GM21786 (cell line): ENCODE results near the gene HNRNPM.

Experiments
- ATAC-seq: cut with Tn5 transposase; IDR thresholded peaks from one replicate; pipeline ENCODE4 v1.9.1; 2021; ENCODE audit not compliant: unreplicated experiment

The HNRNPM gene

DNA sequence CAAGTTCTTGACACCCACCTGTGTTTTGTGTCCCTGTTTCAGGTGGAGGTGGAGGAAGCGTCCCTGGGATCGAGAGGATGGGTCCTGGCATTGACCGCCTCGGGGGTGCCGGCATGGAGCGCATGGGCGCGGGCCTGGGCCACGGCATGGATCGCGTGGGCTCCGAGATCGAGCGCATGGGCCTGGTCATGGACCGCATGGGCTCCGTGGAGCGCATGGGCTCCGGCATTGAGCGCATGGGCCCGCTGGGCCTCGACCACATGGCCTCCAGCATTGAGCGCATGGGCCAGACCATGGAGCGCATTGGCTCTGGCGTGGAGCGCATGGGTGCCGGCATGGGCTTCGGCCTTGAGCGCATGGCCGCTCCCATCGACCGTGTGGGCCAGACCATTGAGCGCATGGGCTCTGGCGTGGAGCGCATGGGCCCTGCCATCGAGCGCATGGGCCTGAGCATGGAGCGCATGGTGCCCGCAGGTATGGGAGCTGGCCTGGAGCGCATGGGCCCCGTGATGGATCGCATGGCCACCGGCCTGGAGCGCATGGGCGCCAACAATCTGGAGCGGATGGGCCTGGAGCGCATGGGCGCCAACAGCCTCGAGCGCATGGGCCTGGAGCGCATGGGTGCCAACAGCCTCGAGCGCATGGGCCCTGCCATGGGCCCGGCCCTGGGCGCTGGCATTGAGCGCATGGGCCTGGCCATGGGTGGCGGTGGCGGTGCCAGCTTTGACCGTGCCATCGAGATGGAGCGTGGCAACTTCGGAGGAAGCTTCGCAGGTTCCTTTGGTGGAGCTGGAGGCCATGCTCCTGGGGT, 41.0 kb downstream of the HNRNPM start:
- ATAC-seq: no peak

GRCh38 chr19:8486661-8487136, 41.9 kb downstream of the HNRNPM start:
- ATAC-seq: no peak

DNA sequence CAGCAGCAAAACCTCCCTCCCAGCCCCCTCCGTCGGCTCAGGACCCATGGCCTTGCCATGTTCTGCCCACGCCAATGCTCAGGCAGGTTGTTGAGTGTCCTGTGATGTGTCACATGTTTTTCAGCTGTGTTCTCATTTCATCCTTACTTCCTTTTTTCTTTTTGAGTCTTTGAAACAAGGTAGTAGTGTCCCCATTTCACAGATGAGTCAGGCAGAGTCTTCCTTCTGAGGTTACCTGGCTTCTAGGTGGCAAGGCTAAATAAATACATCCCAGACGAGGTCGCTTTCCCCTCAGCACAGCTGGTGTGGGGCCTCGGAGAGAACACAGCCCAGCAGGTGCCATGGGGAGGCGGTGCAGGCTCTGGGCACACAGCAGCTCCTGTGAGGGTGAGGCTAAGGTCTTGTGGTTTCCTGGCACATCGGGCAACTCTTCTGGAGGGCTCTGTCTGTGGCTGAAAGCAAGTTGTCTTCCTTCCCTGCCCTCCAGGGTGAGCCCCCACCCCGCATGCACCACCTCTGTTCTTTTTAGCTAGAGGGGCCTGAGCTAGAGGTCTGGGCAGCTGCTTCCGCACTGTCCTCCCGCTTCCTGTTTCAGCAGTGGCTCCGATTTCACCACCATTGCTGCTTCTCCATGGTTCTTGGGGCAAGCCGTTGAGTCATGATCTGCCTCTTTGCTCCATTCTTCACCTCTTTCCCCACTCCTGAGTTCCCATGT, 42.5 kb downstream of the HNRNPM start:
- ATAC-seq: no peak

GRCh38 chr19:8488365-8488764, 43.6 kb downstream of the HNRNPM start:
- no peak for ATAC-seq

DNA sequence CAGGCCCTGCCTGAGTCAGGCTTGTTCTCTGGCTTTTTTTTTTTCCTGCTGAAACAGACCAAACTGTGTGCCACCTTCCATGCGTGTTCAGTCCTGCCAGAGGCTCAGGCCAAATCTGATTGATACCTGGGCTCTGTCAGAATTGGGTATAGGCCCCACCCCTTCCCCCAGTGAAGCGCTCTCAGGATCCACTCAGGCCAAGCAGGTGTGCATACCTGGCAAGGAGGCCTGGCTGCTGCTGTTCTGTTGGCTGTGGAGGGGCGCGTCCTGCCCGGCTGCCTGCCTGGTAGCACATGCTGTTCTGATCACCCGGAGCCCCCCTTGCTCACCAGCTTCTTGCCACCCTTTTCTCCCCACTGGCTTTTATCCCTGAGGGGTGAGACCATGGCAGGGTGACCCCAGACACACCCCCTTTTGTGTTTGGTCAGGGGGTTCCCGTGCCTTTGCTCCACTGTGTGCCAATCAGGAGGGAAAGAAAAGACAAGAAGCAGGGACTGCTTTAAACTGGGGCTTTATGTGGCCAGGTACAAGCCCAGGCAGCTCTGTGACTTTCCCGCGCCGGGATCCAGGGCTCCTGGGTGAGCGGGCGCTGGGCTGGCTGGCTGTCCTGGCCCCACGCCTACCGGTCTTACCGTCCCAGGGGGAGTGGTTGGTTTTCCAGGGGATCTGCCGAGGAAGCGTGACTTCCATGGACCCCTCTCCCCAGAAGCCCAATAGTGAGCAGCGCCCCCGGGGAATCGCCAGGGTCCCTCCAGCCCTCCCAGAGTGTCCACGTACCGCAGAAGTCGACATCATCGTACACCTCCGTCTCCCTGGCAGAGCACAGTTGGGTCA, 45.0 kb downstream of the HNRNPM start:
- ATAC-seq: no peak

- ATAC-seq: no peak
These were observed 45.6 kb downstream of the HNRNPM start for GRCh38 chr19:8490395-8490760.

- no peak for ATAC-seq
These were observed 46.1 kb downstream of the HNRNPM start for GRCh38 chr19:8490873-8491272.

GRCh38 chr19:8491574-8491973, 46.8 kb downstream of the HNRNPM start:
- no peak for ATAC-seq

- ATAC-seq: no peak
These were observed 49.4 kb downstream of the HNRNPM start for GRCh38 chr19:8494158-8494557.

- ATAC-seq: no peak
These were observed 53.5 kb downstream of the HNRNPM start for GRCh38 chr19:8498295-8498694.

- no peak for ATAC-seq
These were observed 54.5 kb downstream of the HNRNPM start for GRCh38 chr19:8499048-8499833.

DNA sequence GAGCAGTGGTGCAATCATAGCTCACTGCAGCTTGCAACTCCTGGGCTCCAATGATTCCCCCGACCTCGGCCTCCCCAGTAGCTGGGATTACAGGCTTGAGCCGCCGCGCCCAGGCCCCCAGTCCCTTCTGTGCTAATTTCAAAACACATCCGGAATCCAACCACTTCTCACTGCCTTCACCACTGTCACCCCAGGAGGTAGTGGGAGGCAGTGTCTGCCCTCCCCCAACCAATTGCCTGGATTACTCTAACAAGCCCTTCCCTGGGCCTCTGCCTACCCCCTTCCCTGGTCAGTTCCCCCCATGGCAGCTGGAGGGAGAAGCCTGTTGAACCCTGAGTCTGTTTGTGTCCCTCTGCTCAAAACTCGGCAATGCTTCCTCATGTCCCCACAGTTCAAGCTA, 55.4 kb downstream of the HNRNPM start:
- ATAC-seq: no peak

GRCh38 chr19:8501516-8501915, 56.7 kb downstream of the HNRNPM start:
- ATAC-seq: no peak

DNA sequence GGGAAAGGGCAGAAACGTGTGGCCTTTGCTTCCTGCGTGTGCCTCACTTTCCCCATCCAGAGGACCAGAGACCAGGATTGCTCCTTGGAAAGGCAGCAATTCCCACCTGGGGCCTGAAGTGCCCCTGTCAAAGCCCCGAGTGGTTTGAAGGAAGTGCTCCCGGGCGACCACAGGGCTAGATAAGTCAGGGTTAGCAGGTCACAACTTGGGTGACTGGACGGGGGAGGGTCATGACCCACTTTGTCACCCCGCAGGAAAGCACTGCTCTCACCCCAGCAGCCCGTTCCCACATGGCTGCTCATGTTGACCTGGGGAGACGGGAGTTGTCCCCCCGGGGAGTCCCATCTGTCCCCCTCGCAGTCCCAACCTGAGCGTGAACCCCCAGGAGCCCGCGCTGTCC, 57.2 kb downstream of the HNRNPM start:
- no peak for ATAC-seq

DNA sequence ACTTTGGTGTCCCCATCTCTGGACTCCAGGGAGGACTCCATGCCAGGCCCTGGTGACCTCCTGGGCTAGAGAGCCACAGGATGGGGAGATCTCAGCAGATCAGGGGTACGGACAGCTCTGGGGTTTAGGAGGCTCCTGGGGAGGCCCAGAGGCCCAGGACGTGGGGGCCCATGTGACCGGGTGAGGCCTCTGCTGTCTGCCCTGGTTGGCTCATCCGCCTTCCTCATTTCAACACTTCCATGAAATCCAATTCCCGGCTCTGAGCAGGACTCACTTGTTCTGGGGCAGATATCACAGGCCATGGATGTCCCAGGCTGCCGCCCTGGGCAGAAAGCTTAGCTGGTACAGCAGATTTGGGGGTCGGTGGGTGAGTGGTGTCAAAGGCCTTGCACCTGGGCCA, 58.7 kb downstream of the HNRNPM start:
- no peak for ATAC-seq

DNA sequence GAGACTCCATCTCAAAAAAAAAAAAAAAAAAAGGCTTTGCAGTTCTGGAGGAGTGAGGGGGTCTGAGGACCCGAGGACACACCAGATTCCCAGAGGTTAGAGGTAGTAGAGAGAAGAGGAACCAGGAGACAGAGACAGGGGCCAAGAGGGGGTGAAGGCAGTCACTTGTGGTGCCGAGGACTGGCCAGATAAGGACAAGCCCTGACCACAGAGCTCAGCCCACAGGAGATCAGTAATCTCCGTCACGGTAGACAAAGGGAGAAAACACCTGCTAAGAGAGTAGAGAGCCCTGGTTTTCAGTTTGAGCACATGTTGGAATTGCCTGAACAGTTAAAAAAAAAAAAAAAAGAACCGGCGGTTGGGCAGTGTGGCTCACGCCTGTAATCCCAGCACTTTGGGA, 59.4 kb downstream of the HNRNPM start:
- no peak for ATAC-seq

DNA sequence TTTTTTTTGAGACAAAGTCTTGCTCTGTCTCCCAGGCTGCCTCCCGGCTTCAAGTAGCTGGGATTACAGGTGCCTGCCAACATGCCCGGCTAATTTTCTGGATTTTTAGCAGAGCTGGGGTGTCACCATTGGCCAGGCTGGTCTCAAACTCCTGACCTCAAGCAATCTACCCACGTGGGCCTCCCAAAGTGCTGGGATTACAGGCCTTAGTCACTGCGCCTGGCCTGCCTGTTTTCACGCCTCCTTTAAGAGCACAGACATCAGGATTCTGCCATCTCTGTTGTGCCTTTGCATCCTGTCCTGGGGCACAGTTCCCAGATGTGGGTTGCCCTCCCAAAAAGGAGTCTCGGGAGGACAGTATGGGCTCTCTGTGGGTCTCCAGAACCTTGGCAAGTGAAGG, 60.1 kb downstream of the HNRNPM start:
- ATAC-seq: no peak

- no peak for ATAC-seq
These were observed 61.1 kb downstream of the HNRNPM start for GRCh38 chr19:8505680-8506401.

DNA sequence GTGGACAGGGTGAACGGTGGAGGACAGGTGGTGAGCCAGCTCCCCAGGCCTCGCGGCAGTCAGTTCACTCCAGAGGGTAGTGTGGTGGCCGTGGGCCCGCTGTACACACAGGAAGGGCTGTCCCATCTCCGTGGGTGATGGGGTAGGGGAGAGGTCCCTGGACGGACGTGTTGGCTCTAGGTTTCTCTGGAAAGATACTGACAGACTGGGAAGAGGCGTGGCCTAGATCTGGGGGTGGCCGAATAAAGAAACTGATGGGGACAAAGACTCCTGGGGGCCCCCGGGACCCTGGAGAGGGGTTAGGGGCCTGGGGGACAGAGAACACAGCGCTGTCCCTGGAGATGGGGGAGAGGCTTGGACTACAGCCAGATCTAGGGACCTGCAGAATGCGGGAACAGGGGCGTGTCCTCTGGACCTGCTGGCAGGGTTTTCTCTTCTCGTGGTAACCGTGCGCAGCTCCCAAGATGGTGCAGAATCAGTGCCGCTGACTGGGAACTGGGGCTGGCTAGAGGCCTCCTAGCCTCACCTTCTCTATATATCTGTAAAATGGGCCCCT, 61.7 kb downstream of the HNRNPM start:
- ATAC-seq: no peak

- no peak for ATAC-seq
These were observed 65.9 kb downstream of the HNRNPM start for GRCh38 chr19:8510589-8511115.
